DMS 273 treated with DMSO at 0.1 percent for 48 hours (cell line): ENCODE data around the gene ZNF827.

Experiments
- DNase-seq: peaks from one replicate; lab custom pipeline; 2025; lab: John Stamatoyannopoulos, UW

Gene ZNF827

DNA sequence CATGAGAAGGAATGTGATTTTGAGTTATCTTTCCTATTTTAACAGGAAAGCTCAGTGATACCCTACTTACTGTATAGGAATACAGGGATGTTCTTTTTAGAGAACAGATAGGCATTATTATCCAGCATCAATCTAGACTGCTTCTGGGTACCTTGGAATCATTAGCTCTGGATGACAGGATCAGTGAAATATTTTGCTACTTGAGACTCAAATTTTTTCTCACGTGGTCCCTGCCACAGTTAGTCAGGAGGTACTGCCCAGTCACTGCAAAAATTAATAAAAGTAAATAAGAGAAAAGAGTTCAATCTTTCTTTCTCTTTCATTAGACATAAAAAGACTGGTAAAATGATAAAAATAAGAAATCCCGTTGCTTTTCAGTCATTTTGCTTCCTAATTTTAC, 5.5 kb downstream of the ZNF827 start:
- DNase-seq: no peak

DNA sequence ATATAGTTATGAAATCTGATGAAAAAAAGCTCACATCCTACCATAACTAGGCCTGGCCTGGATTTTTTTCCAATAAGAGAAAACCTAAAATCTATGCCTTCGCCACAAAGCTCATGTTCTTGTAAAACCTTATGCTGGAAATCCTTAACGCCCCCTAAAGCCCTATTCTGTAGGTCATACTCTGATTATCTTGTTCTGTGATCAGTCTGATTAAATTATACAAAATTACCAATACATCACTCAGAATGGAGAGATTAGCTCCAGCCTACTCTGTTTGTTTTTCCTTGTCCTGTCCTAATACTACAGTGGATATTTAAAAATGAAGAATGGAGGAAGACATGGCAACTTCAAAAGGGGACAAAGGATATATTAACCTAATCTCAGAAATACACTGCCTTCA, 7.2 kb downstream of the ZNF827 start:
- DNase-seq: no peak

DNA sequence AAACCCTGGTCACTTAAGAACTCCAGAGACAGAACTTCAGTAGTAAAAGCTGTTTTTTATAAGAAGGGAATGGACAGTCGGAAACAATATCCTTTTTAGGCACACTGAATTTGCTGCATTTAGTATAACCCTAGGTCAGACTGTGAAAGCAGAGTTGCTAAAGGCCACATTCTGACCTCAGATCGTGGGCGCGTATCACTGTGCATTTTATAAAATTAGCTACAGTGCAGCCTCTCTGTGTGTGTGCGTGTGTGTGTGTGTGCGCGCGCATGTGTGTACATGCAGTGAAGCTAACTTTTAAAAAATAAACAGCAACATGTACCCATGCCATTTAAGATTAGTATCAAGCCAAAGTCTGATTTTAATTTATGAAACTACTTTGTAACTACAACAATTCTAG, 8.0 kb downstream of the ZNF827 start:
- no peak for DNase-seq

DNA sequence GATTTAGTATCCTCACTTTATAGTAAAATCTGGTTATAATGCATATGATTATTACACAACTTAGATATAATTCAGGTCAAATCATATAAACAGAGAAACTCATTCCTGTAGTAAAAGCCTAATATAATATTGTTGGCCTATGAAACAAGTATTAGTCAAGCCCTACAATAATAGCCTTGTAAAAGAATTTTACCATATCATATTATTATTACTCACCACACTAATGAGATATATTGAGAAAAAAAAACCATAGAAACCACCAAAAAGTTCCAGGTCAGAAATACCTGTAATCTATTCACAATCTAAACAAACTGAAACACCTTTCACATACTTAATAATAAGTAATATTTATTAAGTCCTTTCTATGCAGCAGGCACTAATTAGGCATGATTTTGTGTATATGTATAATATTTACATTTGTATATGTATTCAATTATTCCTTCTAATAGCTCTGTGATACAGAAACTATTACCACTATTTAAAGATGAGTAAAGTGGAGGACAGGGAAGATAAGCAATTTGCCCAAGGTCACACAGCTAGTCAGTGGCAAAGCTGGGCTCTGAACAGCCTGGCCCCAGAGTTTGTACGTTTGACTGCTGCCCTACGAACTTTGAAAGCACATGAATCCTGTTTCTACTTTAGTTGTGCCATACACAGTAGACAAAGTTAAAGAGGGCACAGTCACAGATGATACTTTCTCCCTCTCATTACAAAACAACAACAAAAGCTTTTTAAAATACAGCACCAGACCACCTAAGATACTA, 9.0 kb downstream of the ZNF827 start:
- DNase-seq: no peak

DNA sequence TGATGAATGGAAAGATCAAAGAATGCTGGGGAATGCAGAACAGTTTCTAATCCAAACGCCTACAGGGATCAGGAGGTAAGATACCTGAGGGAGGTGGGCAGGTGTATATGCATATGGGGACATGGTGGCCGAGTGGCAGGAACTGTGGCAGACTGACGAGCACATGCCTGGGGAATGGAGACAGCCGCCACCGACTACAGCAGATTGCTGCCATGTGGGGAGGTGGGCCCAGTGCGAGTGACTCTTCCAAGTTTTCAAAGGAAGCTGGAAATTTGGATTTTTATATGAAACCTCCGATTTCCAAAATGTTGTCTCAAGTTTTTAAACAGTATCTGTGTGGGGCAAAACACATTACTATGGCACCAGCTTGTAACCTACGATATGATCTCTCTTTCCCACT, 9.9 kb downstream of the ZNF827 start:
- DNase-seq: no peak

DNA sequence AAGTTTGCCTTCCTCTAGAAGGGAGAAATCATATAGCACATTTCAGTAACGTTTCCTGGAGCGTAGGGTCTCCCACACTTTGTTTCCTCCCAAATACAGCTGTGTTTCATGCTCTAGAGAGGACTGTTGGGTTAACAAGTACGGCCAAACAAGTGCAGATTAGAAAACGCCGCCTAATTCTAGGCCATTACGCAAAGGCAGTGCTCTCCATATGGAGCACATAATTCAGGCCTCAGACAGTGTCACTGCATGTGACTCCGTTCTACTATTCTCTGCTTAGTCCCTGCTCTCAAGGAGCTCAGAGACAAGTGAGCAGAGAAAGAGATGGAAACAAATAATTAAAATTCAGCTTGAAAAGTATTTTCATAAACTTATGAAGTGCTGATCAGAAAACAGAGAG, 11.6 kb downstream of the ZNF827 start:
- DNase-seq: no peak

DNA sequence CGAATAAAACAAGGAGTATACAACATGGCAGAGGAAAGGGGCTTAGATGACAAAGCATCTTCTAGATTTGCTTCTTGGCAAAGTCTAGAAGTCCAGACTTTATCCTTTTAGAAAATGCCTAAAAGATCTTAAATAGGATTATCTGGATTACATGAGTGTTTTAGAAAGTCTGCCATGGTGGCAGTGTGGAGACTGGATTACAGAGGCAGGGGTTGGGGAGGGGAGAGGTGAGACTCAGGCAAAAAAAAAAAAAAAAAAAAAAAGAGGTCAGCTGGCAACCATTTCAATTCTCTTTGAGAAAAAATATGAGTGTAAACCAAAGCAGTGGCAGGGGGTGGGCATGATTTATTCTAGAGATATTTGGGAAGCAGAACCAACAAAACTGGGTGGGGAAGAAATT, 17.4 kb downstream of the ZNF827 start:
- no peak for DNase-seq

DNA sequence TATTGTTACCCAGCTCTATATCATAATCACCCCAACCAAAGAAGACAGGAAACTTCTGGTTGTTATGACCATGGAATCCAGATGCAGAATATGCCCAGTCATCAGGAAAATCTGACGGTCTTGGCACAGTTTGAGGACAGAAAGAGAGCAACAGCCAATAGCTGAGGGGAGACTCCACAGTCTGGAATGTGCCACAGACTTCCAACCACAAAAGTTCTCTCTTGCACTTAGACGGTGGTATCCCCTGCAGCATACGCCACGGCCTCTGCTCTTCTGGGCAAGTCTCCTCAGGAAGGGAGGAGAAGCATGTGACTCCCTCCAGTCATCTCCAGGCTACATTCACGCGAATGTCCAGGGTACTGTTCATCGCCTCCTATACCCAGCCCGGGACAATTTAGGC, 18.4 kb downstream of the ZNF827 start:
- no peak for DNase-seq

DNA sequence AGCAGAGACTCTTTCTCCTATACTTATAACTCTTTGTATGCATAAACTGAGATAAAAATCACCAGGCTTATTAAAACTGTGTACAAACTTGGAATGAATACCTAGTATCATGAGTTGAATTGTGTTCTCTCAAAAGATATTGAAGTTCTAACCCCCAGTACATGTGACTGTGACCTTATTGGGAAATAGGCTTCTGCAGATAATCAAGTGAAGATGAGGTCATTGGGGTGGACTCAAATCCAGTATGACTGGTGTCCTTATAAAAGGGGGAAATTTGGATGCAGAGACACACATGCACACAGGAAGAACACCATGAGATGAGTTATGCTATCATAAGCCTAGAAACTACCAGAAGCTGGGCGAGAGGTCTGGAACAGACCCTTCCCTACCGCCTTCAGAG, 26.2 kb downstream of the ZNF827 start:
- no peak for DNase-seq

DNA sequence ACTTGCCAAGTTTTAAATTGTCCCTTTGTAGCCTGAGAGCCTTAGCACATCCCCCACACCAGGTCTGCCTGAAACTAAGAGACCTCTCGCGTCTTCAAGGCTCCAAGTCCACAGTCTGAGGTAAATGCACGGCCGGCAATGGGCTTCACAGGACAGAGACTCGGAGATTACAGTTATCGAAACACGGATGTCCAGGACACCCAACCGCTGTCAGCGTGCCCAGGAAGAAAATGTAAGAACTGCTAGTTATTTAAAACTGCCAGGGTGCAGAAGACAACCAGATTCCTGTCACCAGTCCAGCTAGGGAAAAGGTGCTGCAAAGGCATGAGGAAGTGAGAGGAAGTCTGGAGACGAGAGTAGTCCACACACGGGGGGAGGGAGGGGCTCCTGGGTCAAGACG, 28.9 kb downstream of the ZNF827 start:
- no peak for DNase-seq

DNA sequence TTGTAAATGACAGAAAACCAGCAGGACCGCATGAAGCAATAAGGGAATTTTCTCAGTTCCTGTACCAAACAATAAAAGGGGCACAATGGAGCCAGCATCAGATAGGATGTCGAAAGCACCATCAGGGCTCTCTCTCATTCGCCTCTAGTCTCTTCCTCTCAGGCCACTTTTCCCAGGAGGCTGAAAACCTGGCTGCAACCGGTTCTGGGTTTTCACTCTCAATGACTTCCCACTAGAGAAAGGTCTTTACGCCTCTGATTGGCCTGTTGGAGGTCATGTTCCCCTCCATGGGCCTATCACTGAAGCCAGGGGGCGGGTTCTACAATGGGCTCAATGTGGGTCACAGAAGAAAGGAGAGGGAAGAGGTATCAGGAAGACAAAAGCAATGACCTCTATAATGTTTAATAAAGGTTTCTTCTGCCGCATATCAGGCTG, 29.3 kb downstream of the ZNF827 start:
- no peak for DNase-seq

DNA sequence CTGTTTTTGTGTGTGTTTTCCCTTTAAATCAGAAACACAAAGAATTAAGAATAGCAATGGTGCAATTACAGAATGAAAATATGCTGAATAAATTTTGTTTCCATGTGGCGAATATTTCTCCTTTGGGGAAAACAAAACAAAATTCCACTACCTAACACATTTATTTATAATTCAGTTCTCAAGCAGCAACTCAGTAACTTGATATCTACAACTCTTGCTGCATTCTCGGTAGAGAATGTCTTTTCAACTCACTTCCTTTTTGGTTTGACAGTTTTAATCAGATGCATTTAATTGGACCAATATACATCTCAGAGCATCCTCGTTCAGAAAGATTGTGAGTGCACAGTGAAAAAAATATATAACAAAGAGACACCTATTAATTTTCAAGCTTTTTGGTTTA, 30.8 kb downstream of the ZNF827 start:
- DNase-seq: no peak

DNA sequence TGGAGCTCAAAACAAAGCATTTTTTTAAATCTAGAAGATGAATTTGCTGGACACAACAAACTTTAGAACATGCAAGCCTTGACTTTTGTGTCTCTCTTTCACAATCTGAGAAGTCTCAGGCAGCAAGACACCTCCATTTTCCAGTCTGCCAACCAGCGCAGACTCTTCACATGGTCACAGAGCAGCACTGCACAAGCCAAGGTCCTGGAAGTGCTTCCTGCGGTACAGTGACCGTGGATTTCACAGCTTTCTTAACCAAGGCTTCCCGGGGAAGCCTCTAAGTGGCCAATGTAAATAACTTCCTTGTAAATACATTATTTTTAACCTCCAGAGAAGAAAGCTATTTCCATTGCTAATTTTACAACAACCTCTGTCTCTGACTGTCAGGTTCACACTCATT, 31.2 kb downstream of the ZNF827 start:
- no peak for DNase-seq

DNA sequence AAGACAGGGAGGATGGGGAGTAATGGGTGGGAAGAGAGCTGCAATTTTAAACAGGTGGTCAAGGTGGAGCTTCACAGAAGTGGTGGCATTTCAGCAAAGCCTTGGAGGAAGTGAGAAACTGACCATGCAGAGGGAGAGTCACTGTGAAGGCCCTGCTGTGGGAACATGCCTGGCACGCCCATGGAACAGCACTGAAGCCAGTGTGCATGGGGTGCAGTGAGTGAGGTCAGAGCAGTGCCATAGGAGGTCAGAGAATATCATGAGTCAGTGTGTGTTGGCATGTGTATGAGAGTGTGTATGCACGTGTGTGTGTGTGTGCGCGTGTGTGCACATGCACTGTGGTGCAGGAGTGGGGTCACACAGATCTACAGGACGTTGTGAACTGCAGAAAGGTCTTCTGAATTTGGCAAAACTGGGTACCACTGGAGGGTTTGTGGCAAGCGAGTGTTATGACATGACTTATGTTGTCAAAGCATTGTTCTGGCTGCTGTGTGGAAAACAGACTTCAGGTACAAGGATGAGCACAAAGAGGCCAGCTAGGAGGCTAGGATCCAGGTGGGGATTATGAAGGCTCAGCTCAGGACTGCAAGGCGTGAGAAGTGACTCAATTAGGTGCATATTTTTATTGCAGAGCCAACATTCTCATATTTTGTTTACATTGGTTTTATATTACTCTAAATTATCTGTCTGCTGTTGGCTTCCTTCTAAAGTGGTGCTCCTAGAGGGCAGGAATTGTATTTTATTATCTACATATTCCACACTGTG, 34.0 kb downstream of the ZNF827 start:
- no peak for DNase-seq

DNA sequence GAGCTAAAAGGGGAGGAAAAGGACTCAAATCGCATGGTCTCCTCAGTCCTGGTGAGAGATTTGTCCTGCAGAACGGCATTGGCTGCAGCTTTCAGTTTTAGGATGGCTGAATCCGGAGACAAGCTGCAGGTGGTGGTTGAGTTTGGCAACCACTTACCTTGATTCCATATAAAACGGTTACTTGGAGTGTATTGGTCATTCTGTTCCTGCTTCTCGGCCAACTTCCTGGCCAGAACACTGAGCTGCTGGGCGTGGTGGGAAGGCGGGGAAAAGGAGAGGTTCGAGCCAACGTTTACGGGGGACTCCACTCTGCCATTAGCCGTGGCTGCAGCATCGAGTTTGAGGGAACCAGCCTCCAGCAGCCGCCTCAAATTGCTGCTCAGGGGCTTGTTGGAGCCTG, 36.1 kb downstream of the ZNF827 start:
- DNase-seq: no peak

DNA sequence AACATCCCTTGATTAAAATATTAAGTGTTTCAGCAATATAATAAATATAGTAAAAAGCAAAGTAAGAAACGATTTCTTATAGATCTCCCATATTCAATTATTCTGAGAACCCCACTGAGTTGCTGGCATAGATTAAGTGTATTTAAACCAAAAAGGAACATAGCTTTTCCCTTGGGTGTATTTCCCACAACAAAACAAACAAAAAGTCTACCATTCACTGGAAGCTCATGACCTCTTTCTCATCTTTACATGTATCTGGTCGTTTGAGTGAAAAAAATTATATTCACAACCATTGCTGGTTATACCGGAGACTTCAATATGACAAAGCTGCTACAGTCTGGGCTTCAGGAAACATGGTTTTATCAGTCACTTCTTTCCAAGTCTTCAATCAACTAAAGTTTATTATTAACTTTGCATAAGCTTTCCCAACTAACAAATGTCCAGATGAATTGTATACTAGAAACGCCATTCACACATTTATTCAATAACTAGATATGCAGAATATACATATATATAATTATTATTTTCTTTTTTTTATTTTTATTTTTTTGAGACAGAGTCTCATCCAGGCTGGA, 38.6 kb downstream of the ZNF827 start:
- no peak for DNase-seq

DNA sequence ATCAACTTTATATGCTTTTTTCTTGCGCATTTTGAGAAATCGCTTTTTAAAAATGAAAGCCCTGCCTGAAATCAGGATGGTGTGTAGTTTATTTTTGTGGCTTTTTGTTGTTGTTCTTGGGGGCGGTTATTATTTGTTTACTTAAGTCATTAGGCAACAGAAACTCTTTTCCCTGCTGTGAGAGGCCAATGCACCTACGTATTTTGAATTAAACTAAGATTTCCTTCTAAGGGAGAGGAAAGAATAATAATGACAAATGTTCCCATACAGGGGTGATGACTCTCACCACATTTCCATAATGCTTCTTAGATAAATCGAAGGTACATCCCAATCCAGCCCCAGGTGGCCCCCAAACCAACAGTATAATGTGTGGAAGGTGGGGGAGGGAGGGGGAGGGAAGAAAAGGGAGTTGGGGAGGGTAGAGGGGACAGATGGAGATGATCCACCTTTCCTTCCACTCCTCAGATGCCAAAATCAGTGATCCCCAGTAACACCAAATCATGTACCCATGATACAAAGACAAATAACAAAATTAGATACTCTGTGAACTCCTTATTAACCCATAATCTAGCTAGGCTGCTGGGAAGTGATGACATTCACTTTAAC, 39.6 kb downstream of the ZNF827 start:
- DNase-seq: no peak

DNA sequence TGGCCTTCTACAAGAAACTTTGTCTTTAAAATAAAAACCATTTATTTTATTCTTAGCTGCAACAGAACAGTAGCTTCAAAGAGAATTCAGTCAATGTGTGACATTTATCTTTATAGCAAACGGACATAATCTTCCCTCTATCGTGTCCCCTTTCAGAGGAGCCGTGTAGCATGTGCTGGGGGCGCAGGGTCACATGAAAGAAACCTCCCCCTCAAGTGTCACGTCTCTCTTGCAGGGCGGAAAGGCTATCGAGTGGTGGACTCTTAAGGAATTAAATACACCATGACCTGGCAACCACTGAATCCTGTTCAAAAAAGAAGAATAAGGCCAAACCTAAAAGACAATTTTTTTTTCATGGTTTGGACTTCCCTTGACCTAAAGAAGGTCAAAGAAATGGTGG, 40.2 kb downstream of the ZNF827 start:
- no peak for DNase-seq

DNA sequence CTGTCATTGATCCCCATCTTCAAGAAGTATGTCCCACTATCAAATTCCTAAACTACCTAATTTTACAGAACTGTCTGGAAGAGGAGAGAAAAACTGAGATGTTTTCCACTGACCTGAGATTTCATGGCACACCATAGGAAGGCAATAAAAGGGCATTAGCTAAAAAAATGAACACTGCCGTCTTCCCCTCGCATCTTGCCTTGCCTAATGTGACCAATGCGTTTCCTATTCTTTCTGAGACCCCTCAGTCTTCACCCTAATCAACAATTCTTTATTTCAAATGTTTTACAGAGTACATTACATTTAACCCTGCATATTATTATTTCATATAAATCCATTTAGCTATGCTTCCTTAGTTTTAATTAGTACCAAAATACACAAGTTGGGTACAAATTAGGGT, 43.6 kb downstream of the ZNF827 start:
- no peak for DNase-seq

DNA sequence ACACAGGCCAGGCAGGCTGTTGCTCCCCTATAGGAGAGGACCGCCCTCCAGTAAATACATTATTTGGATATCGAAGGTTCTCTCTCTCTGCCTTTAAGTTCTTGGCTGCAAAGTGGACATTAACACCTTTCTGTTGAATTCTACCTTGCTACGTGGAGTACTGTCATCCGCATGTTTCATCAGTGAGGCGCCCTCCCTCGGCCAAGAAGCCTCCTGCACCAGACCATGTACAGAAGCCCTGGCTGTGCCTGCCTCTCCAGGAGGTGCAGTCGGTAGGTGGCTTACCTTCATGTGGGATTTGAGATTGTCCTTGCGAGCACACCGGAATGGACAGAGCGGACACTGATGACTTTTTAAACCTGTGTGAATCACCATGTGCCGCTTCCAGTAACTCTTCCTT, 46.7 kb downstream of the ZNF827 start:
- DNase-seq: no peak

DNA sequence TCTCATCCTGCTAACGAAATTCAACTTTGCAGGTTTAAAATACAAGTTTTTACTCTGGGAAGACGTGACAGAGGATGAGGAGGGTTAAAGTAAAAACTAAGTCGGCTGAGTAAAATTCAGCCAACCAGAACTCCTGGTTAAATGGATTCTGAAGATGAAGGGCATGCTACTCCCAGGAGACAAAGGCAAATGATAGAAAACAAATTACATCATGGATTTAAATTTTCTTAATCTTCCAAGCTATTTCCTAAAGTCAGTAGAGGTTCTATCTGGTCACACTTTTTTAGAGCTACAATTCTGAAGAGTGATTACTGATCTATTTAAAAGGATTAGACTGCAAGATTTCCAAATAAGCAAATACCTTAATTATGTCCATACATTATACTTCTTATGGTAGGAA, 47.9 kb downstream of the ZNF827 start:
- DNase-seq: no peak

DNA sequence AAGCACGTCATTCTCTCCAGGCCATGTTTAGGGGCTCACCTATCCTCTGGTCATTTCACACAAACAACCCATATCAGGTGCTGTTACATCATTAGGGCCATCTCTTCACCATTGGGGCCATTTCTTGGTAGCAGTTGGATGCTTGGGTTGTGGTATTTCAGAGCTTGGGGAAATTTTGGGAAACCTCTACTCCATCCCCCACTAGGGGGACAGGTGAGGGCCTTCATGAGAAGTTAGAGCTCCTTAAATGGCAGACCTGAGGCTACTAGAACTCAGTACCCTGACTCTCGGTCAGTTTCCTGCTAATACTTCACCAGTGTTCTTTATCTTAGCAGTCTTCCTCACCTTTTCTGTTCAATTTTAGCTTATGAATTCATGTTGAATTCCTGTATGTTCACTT, 50.2 kb downstream of the ZNF827 start:
- no peak for DNase-seq
